GM19239 (cell line): ENCODE results near the gene NFATC1.
"Not testable (repeated sequence)": the region's sequence is repeated elsewhere in the genome, so short reads cannot be mapped to it uniquely, and the experiment has no call there.

Experiments used
- DNase-seq: peaks from one replicate; pipeline ENCODE4 v3.0.0; 2011; ENCODE audit warnings: low spot score; ENCODE audit not compliant: insufficient read length
- FAIRE-seq: peaks from 2 replicates; lab custom pipeline; 2011; peaks lifted over from hg19 to GRCh38; lab: Jason Lieb, UNC

NFATC1 gene

DNA sequence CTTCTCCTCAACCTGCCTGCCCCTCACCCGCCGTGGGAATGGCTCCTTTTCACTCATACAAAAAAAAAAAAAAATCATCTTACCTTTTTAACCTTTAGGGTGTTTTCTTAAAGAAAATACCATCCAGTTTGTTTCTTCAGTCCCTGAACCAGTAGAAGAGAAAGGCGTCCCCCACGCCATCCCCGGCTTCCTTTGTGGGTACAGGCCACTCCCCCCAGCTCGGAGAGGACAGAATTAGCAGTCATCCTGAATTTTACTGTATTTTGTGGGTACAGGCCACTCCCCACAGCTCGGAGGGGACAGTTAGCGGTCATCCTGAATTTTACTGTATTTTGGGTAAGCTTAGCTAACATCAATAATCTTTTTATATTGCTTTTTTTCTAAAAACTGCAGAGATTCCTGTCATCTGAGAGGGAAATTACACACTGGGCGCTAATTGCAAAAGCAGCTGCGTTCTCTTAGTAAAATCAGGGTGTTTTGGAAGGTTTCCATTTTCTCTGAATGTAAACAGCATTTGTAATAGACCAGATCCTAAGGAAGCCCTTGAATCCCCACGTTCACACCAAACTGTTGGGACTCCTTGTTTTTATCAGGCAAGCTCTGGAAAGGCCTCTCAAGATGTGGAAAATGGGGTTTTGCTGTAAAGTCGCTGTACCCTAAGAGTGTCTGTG is 72.5 kb downstream of the NFATC1 start:
- DNase-seq (no peak), FAIRE-seq (no peak)

DNA sequence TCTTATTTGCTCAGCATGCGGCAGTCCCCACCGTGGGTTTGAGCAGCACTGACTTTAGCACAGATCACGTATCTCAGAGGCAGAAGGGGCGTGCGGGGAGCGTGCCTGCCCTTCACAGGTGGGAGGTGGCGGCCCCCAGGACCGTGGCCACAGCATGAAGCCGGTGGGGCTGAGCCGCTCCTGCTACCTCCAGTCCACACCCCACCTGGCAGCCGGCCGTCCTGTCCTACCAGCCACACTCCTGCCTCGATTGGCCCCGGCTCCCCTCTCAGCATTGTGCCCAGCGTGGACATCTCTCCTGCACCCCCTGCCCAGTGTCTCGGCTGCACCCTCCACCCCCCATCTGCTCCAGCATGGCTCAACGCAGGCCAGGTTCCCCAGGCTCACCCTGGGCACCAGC is 73.6 kb downstream of the NFATC1 start:
- DNase-seq: no peak
- no peak for FAIRE-seq

DNA sequence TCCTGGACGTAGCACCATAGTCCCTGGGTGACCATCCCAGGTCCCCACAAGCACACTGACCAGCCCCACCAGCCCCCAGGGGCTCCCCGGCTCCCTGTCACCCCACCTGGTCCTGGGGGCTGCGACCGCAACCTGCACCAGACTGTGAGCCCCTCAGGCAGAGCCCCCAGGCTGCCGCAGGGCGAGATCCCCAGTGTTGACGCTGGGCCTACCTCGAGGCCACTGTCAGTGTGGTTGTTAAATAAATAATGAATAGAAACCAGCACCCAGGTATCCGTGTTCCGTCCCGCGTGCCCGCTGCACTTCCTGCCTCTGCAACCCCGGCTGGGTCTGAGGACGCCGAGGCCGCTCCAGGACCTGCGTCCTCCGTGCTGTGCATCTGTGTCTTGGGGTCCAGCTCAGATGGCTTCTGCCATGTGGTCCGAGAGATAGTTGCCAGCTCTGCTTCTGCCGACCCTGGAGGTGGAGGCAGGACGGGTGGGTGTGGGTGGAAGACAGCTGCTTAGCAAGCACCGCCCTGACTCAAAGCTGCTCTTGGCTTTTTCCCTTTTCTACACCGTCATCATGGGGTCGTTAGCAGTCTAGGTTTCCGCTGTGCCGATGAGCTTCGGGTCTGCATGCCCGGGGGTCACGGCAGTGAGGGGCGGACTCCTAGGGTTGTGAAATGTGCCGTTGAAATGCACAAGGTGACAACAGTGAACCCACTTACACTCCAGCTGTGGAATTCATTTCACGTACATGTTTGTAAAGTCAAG is 74.2 kb downstream of the NFATC1 start:
- FAIRE-seq (no peak), DNase-seq (no peak)

DNA sequence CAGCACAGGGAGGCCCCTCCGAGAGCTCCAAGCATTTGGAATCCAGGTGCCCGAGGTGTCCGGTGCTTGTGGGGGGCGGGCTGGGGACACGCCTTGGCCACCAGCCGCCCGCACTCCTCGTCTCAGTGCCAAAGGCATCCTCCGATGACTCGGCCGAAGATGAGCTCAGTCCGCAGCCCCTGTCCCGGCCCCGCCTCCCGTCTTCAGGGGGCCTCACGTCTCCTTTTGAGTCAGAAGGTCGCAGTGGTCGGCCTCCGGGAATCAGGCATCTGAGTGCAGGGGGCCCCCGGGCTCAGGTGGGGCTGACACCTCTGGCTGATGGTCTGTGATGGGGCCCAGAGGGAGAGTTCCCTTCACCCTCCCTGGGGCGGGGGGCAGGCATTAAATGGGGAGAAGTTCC is 74.8 kb downstream of the NFATC1 start:
- no peak for FAIRE-seq
- DNase-seq: no peak

DNA sequence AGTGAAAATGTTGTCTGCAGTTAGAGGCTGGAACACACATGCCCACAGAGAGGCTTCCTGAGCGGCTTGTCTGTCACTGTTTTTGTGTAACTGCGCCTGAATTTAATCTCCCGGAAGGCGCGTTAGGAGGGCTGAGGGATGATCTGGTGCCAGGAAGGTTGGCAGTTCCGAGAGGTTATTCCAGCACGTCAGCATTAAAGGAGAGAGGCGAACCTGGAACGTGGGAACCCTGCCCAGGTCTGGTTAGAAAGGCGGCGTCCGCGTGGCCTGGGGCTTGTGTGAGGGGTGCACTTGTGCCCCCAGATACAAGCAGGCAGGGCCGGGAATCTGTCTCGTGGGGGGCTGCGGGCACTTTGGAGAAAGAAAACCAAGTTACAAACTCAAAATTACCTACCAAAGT is 75.3 kb downstream of the NFATC1 start:
- FAIRE-seq: no peak
- DNase-seq: no peak

DNA sequence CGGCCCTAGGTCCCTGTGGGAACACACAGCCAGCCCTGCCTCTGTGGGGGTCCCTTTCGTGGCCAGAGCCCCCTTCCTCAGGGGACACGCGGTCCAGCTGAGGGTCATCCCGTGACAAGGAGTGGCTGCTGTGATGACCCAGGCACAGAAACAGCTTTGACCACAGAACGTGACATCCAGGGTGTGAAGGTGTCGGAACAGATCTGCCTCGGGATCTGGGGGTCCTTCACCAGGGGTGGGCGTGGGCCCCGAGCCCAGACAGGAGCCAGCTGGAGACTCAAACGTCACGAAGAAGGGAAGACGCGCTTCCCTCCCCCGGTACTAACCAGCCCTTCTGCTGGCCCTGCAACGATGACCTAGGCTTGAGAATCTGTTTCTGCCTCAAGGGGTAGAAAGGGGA is 75.9 kb downstream of the NFATC1 start:
- FAIRE-seq (no peak), DNase-seq (no peak)

DNA sequence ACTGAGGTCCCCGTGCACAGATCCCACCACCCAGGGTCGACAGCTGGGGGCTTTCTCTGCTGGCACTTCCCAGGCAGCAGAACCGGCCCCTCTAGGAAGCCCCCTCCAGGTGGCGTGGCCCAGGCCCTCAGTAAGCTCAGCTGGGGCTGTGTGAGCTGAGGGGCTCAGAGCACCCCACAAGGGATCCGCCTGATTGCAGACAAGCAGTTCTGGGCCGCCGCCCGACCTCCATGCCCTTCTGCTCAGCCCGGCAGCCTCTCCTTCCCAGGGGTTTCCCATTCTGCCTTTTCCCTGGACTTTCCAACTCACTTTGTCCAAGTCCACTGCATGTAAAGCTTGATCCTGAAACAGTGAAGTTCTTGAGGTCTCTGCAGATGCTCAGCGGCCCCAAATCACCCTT is 76.4 kb downstream of the NFATC1 start:
- FAIRE-seq (no peak), DNase-seq (no peak)

DNA sequence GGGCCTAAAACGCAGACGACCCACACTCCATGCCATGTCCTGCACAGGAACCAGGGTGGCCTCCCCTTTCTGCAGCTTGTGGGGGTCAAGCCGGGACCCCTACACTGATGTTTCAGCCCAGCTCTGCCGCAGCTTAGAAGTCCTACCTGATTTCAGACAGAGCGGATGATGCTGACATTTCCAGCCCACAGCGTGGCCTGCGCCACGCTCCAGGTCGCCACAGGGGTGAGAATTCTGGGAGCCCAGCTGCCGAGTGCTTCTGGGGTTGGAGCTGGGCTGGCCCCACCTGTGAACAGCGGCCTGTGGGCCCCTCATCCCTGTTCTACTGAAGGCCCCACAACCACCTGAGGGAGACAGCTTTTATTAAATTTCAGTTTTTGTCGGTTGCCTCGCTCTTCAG is 77.2 kb downstream of the NFATC1 start:
- DNase-seq: no peak
- no peak for FAIRE-seq

DNA sequence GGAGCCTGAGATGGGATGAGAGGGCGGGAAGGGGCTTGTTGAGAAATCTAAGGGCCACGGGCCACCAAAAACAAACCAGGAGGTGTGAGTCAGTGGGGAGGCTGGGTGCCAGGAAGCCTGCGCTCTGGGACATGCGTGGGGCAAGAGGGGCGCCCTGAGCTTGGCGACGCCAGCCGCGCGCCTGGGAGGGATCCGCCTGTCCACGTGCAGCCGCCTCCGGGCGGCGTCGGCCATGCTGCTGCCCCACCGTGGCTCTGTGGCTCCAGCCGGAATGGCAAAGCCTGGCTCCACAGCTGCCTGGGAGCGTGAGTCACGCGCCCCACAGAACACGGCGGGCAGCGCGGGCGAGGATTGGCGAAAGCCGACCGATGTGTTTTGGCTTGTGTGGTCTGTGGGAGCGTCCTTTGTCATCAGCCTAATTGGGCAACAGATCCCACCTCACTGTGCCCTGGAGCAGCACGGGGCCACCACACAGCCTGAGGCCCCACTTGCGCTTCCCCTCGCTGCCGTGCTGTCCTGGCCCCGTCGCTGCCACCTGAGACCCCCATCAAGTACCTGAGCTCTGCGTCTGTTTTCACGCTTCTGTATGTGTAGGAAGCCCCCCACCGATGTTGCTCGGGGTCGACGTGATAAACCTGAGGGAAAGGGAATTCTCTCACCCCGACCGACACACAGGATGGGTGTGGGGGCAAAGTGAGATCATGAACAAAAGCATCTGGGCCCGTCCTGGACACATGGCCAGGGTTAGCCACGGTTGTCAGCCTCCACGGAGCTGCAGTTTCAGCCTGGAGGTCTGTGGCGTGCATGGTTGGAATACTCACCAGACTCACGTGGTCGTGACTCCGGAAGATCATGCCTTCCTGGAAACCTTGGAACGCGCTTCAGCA is 80.5 kb downstream of the NFATC1 start:
- DNase-seq (no peak), FAIRE-seq (no peak)

DNA sequence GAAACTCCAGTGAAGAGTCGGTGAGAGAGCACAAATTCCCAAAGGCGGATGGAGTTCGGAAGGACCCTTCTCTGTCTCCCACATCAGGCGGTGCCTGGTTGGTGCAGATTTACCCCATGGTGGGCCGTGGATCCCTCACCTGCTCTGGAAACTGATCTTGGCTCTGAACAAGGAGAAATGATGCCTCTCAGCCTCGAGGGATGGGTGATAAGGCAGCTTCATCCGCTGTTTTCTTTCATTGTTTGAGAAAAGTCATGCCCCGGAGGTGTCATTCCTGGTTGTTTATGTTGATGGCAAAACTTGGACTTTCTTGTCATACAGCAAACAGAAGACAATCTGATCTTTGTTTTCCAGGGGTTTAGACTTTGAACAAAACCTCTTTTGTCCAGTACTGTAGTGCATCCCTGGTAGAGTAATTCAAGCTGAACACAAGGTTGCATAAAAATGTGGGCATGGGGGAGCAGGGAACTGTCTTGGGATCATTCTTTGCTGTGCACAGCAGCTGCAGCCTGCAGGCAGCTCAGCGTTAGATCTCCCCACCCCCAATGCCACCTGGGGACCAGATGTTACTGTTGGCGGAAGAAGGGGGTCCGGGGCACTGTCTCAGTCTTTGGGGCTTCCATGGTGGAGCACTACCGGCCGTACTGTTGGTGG is 81.3 kb downstream of the NFATC1 start:
- FAIRE-seq: no peak

DNA sequence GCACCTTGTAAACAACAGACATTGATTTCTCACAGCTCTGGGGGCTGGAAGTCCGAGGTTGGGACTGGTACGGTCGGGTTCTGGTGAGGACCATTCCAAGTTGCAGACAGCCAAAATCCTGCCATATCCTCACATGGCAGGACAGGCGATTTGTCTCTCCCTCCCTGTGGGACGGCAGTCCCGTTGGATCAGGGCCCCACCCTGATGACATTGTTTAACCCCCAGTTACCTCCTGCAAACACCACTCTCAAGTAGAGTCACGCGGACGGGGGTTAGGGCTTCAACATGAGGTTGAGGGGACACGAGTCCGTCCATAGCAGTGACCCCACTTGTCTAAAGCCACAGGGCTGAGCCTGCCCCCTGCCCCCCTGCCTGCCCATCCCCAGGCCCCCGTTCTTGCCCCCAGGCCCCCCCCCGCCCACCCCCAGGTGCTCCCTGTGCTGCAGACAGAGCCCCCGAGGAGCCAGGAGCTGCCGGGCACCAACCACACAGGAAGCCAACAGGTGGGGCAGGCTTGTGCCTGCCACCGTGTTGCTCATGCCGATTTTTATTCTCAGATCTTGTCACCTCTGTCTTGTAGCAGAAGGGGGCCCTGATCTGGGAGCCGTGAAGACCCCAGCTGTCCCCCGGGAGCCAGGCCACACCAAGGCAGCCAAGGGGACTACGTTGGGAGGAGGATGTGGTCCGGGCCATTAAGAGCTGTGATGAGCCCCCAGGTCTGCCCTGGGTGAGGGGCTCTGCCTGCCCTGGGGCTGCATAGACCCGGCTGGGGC is 82.2 kb downstream of the NFATC1 start:
- no peak for DNase-seq
- no peak for FAIRE-seq

More for the DNA sequence above, 81.3 kb downstream of the NFATC1 start:
- no peak for DNase-seq

DNA sequence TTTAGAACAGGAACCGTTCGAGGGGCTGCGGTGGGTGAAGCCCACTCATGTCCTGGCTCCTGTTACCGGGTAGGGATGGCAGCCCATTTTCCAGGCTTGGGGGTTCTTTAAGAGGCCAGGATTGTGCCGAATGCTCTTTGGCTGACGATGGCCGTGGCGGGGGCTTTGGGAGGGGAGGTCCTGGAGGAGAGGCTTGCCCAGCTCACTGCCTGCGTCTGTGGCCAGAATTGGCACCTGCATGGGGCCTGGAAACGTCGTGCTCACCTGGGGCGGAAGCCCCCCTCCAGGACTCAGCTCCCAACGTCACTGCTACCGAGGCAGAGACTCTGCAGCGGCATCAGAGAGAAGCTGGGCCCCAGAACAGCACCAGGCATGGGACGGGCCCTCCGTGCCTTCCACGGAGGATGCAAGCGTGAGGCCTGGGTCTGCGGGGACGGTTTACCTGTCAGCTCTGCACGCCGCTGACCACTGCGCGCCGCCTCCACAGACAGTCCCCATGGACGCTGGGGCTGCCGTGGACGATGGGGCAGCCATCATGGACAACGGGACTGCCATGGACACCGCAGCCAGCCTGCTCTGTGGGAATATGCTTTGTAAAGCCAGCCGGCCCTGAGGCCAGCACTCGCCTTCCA is 82.9 kb downstream of the NFATC1 start:
- DNase-seq (no peak), FAIRE-seq (no peak)

DNA sequence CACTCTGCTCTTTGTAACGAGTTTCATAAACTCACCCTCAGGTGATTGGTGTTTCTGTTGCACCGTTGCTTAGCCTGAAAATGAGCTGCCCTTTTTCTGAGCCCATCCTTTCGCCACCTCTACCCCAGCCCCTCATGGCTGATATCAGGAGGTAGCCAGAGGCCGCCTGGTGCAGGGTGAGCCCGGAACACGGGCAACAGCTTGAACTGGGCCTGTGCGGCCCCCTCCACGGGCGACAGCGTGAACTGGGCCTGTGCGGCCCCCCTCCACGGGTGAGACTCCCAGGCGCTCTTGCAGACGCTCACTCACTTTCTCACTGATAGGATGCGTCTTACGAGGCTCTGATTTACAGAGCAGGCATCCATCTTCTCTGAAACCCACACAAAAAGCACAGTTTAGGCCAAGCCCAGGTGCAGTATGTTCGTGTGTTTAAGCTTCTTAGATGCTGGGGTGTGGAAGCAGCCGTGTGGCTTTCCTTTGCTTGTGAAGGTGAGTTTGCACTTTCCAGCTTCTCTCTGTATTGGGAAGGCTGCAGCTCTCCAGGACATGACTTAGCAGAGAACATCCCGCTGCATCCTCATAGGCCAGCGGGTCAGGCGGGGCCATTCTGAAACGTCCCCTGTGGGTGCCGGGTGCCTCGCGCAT is 83.5 kb downstream of the NFATC1 start:
- FAIRE-seq: no peak
- no peak for DNase-seq

DNA sequence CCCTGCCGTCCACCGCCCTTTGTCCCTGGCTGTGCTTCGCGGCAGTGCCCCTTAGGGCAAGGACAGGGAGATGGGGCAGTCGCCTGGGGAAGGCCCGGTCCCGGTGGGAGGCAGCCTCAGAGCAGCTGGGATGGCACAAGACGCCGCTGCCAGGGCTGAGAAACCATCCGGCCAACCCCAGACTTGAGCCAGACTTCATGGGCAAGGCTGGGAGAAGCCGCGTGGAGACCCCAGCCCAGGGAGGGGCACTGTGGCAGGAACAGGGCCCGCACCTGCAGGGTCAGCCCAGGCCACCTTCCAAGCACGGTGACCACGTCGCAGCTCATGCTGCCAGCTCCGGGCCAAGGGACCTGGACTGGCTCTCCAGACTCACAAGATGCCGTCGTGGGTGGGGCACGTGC is 84.0 kb downstream of the NFATC1 start:
- no peak for FAIRE-seq
- no peak for DNase-seq

DNA sequence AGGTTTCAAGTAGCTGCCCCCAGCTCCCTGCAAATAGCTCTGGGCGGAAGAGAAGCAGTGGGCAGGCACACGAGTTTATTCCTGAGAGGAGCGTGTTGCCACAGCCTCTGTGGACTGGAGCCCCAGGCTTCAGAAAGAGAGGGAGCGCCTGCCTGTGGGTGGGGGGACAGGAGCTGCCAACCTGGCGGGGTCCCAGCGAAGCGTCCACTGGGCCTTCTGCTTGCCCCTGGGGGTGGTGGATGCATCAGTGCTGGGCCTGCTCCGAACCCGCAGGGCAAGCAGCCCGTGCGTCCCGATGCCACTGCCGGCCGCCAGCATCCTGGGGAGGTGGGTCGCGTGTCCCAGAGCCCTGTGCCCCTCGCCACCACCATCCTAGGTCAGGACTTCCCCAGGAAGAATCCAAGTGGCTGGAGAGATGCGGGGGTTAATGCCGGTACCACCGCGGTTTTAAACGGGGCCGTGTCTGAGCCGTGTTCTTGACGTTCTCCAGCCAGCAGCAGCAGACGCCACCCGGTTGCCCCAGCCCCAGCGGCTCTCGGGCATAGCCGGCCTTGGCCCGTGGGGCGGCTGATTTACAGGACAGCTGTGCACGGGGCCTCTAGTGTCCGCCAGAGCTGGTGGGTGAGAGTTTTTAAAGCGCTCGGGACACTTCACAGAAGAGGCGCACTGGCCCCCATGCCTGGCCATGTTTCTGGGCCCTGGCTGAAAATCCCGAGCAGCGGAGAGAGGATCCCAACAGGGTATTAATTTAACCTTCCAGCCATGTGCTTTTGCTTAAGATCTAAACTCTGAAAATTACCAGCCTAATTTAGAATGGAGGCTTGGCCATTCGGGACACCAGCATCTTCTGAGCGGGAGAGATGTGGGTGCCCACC is 84.7 kb downstream of the NFATC1 start:
- no peak for FAIRE-seq
- DNase-seq: no peak

DNA sequence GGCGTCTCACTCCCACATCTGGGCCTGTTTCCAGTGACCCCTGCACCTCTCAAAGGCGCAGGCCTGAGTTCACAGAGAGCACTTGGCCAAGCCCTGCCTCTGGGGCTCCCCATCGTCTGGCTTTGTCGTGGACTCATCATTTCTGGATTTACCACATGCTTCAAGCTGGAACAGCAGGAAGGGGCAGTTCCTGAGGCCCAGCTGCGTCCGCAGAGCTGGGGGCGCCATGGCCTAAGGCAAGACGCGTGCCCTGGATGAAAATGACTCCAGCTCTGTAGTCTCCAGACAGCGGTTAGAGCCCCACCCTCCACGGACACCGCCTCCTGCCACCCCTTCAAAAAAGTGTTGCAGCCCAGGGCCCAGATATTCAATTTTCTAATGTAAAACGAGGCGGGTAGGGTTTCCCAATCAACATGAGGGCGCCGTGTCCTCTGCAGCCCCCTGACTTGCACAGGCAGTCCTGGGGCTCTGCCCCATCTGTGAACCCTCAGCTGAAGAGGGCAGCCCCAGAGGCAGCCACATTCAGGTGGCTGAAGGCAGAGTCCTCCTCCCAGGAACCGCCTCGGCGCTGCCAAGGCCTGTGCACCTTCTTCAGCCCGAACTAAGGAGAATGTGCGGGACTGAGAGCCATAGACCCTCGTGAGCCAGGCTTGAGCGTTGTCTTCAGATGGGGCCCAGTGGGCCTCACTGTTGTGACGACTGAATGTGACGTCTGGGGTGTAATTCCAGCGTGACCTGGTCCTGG is 85.5 kb downstream of the NFATC1 start:
- FAIRE-seq (no peak), DNase-seq (no peak)

DNA sequence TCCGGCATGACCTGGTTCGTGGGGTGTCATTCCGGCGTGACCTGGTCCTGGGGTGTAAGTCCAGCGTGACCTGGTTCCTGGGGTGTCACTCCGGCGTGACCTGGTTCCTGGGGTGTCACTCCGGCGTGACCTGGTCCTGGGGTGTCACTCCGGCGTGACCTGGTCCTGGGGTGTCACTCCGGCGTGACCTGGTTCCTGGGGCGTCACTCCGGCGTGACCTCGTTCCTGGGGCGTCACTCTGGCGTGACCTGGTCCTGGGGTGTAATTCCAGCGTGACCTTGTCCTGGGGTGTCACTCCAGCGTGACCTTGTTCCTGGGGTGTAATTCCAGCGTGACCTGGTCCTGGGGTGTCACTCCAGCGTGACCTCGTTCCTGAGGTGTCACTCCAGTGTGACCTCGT is 87.7 kb downstream of the NFATC1 start:
- not testable (repeated sequence) for FAIRE-seq, DNase-seq
